Epithelial cell of alveolus of lung (primary cell): Measurements from ENCODE around the gene PORCN. TPM values are rescaled to one million over a fixed set of nuclear protein-coding genes. Genes with fewer than 3 reads are reported as not detected.

ENCODE experiments used
- total RNA-seq: library from RNA; depleted of rRNA; stranded (reverse); fragments of >200 nt; gene quantifications from 2 replicates; pipeline ENCODE4 v1.2.1, GENCODE V29; 2015

PORCN gene
- total RNA-seq = 20.2 and 32.2 TPM in 2 replicates

GRCh38 chrX:48508400-48509244, at the start of gene PORCN:
PORCN (plus strand) TSS chrX:48508992; CDS start chrX:48509821, 829 bp downstream.

GRCh38 chrX:48470110-48470832, 38.5 kb upstream of the PORCN start, which contains the start of gene SLC38A5:
SLC38A5 (minus strand) TSS chrX:48470260; CDS start chrX:48467924, 2,336 bp downstream.

GRCh38 chrX:48475774-48476577, 32.8 kb upstream of the PORCN start, which contains the start of gene FTSJ1:
FTSJ1 (plus strand) TSS chrX:48476199; CDS start chrX:48478048, 1,849 bp downstream.

GRCh38 chrX:48521353-48522243, 12.8 kb downstream of the PORCN start, which contains the start of gene EBP:
EBP (plus strand) TSS chrX:48521808; CDS start chrX:48523772, 1,964 bp downstream.

GRCh38 chrX:48539345-48540027, 30.7 kb downstream of the PORCN start, which contains the start of gene TBC1D25:
TBC1D25 (plus strand) TSS chrX:48539714; CDS start chrX:48539798, 84 bp downstream.

Other genes with a start within 250 kb of the PORCN start
- gene SSX3, start 152.3 kb upstream of the PORCN start, total RNA-seq = not detected in 2 replicates
- gene SSX4, start 125.5 kb upstream of the PORCN start, total RNA-seq = not detected in 2 replicates
- gene SSX4B, start 97.0 kb upstream of the PORCN start, total RNA-seq = not detected in 2 replicates
- gene SLC38A5, start 38.7 kb upstream of the PORCN start, total RNA-seq = 42.2 and 78.2 TPM in 2 replicates
- 68.1 and 78.2 TPM in 2 replicates for gene FTSJ1, start 32.8 kb upstream of the PORCN start, total RNA-seq
- 41.4 and 143 TPM in 2 replicates for gene EBP, start 12.8 kb downstream of the PORCN start, total RNA-seq
- 7.9 and 10.0 TPM in 2 replicates for gene TBC1D25, start 30.7 kb downstream of the PORCN start, total RNA-seq
- gene RBM3, start 65.5 kb downstream of the PORCN start, total RNA-seq = 198 and 260 TPM in 2 replicates
- 165 and 216 TPM in 2 replicates for gene WDR13, start 88.5 kb downstream of the PORCN start, total RNA-seq
- 0.13 and 0.48 TPM in 2 replicates for gene WAS, start 174.8 kb downstream of the PORCN start, total RNA-seq
- gene SUV39H1, start 187.7 kb downstream of the PORCN start, total RNA-seq = 4.4 and 12.4 TPM in 2 replicates